Right forelimb (tissue), 1 donor: ENCODE measurements around the gene KIF2A.

Experiments
- DNase-seq: peaks from one replicate; pipeline ENCODE4 v3.0.0-alpha.2; 2018

Gene KIF2A

GRCh38 chr5:62386824-62387223 is 80.8 kb downstream of the KIF2A start:
- no peak for DNase-seq

- no peak for DNase-seq
Measured at GRCh38 chr5:62395210-62395950, 89.4 kb downstream of the KIF2A start.

- peak; percentile 94 for DNase-seq
Measured at GRCh38 chr5:62403411-62404250, 97.6 kb downstream of the KIF2A start, which contains the start of gene DIMT1. TSS of gene DIMT1 (minus strand) at chr5:62403905. CDS start at chr5:62403772, 133 bp downstream.

GRCh38 chr5:62412549-62413329 is 106.7 kb downstream of the KIF2A start, which contains the start of gene IPO11:
TSS of gene IPO11 (plus strand) at chr5:62412763. CDS start at chr5:62437280, 24,517 bp downstream.
- DNase-seq = peak; percentile 99

GRCh38 chr5:62413711-62414110 is 107.7 kb downstream of the KIF2A start:
- DNase-seq = no peak

GRCh38 chr5:62418462-62419076 is 112.6 kb downstream of the KIF2A start:
- no peak for DNase-seq

GRCh38 chr5:62419609-62420008 is 113.6 kb downstream of the KIF2A start:
- no peak for DNase-seq

GRCh38 chr5:62421414-62421813 is 115.4 kb downstream of the KIF2A start:
- no peak for DNase-seq

GRCh38 chr5:62424763-62425162 is 118.8 kb downstream of the KIF2A start:
- no peak for DNase-seq

GRCh38 chr5:62431735-62432620 is 126.0 kb downstream of the KIF2A start:
- DNase-seq = no peak

- DNase-seq = no peak
Measured at GRCh38 chr5:62432621-62433064, 126.6 kb downstream of the KIF2A start.
